GM10266 (cell line): Measurements from ENCODE around the gene NR6A1.

ENCODE experiments used
- DNase-seq: peaks from one replicate; pipeline ENCODE4 v3.0.0; 2012; ENCODE audit errors: extremely low spot score
- CTCF ChIP-seq: IDR thresholded peaks from 2 replicates; pipeline ENCODE4 v1.5.1; 2012; ENCODE audit warnings: mild to moderate bottlenecking, low read depth; ENCODE audit not compliant: control insufficient read depth, insufficient read depth; ENCODE audit errors: missing control alignments

NR6A1 gene

GRCh38 chr9:124697326-124698200, 73.5 kb downstream of the NR6A1 start:
- DNase-seq, result no peak
- no peak for TF ChIP-seq CTCF

GRCh38 chr9:124696101-124696500, 75.0 kb downstream of the NR6A1 start:
- no peak for DNase-seq
- TF ChIP-seq CTCF, result no peak

GRCh38 chr9:124695280-124695890, 75.7 kb downstream of the NR6A1 start:
- no peak for DNase-seq
- TF ChIP-seq CTCF, result no peak

GRCh38 chr9:124694414-124695279, 76.5 kb downstream of the NR6A1 start:
- no peak for DNase-seq
- no peak for TF ChIP-seq CTCF

GRCh38 chr9:124693403-124693802, 77.7 kb downstream of the NR6A1 start:
- no peak for DNase-seq
- TF ChIP-seq CTCF, result no peak

GRCh38 chr9:124688238-124688904, 82.7 kb downstream of the NR6A1 start:
- no peak for DNase-seq

More at GRCh38 chr9:124688238-124688904, 82.7 kb downstream of the NR6A1 start:
- no peak for TF ChIP-seq CTCF
